PC-3 (cell line): ENCODE results near the gene LRRFIP1. TPM values are rescaled to one million over a fixed set of nuclear protein-coding genes. Genes with fewer than 3 reads are reported as not detected.

Experiments used
- ATAC-seq: fragments of 200-7000 bp; cut with Tn5 transposase; 2 replicates; pipeline ENCODE4 v1.9.1; 2020; ENCODE audit warnings: mild to moderate bottlenecking, moderate library complexity
- BruUV-seq: library from RNA; stranded (reverse); fragments of 400-500 nt; replicated peaks from 2 replicates; lab custom pipeline; 2021; lab: Mats Ljungman, UMichigan
- CTCF ChIA-PET: fragments of 300-600 bp; sonication (Branson Sonifier 250); formaldehyde crosslinking; loops from one replicate; lab custom pipeline; 2022; ENCODE audit warnings: antibody characterized with exemption; lab: Charles Lee
- POLR2A ChIA-PET: fragments of 300-600 bp; sonication (Branson Sonifier 250); formaldehyde crosslinking; loops from one replicate; lab custom pipeline; 2022; ENCODE audit warnings: antibody characterized with exemption; ENCODE audit not compliant: unreplicated experiment; lab: Charles Lee
- DNase-seq: peaks from one replicate; pipeline ENCODE4 v3.0.0-alpha.2; 2015
- H2AFZ ChIP-seq: fragments of 300-600 bp; sonication (generic); 2 replicates; pipeline ENCODE4 v1.6.0; 2016; ENCODE audit warnings: antibody characterized with exemption, low read length
- H3F3A ChIP-seq: fragments of 300-600 bp; sonication (generic); one replicate; pipeline ENCODE4 v1.6.0; 2017; ENCODE audit warnings: antibody characterized with exemption, low read length, control low read depth, mild to moderate bottlenecking; ENCODE audit not compliant: unreplicated experiment
- H3K27ac ChIP-seq: fragments of 300-600 bp; sonication (generic); 2 replicates; pipeline ENCODE4 v1.5.1; 2016; ENCODE audit warnings: mild to moderate bottlenecking, low read length
- H3K27me3 ChIP-seq: fragments of 300-600 bp; sonication (generic); 2 replicates; pipeline ENCODE4 v1.6.1; 2016; ENCODE audit warnings: low read length, mixed read lengths
- H3K36me3 ChIP-seq: fragments of 300-600 bp; sonication (generic); 2 replicates; pipeline ENCODE4 v1.6.1; 2016; ENCODE audit warnings: low read depth, mixed run types, low read length, mixed read lengths
- H3K4me1 ChIP-seq: fragments of 300-600 bp; sonication (generic); 2 replicates; pipeline ENCODE4 v1.5.1; 2016; ENCODE audit warnings: low read length; ENCODE audit not compliant: insufficient read depth
- H3K4me2 ChIP-seq: fragments of 300-600 bp; sonication (generic); 2 replicates; pipeline ENCODE4 v1.6.0; 2016; ENCODE audit warnings: low read length
- H3K4me3 ChIP-seq: fragments of 300-600 bp; sonication (generic); 2 replicates; pipeline ENCODE4 v1.5.1; 2016; ENCODE audit warnings: mild to moderate bottlenecking, low read length, mixed read lengths
- H3K79me2 ChIP-seq: fragments of 300-600 bp; sonication (generic); 2 replicates; pipeline ENCODE4 v1.6.1; 2017; ENCODE audit warnings: low read length, mixed read lengths
- H3K9ac ChIP-seq: fragments of 300-600 bp; sonication (generic); 2 replicates; pipeline ENCODE4 v1.6.0; 2016; ENCODE audit warnings: mild to moderate bottlenecking, low read length
- H3K9me2 ChIP-seq: fragments of 300-600 bp; sonication (generic); replicated peaks from 2 replicates; pipeline ENCODE4 v1.6.1; 2016; ENCODE audit warnings: mixed run types, low read length, mixed read lengths
- H3K9me3 ChIP-seq: fragments of 300-600 bp; sonication (generic); 2 replicates; pipeline ENCODE4 v1.6.1; 2016; ENCODE audit warnings: low read length, mixed read lengths
- H4K20me1 ChIP-seq: fragments of 300-600 bp; sonication (generic); 2 replicates; pipeline ENCODE4 v1.6.1; 2016; ENCODE audit warnings: low read length, mixed read lengths
- CTCF ChIP-seq: fragments of 300-600 bp; sonication (generic); conservative IDR thresholded peaks from 2 replicates; pipeline ENCODE4 v1.5.1; 2017; ENCODE audit warnings: antibody characterized with exemption, low read depth, mild to moderate bottlenecking, low read length
- EZH2 ChIP-seq: fragments of 300-600 bp; sonication (generic); IDR thresholded peaks from one replicate; pipeline ENCODE4 v1.6.1; 2017; ENCODE audit warnings: antibody characterized with exemption, mild to moderate bottlenecking, low read length; ENCODE audit not compliant: unreplicated experiment
- EZH2phosphoT487 ChIP-seq: fragments of 300-600 bp; sonication (generic); IDR thresholded peaks from 2 replicates; pipeline ENCODE4 v1.6.1; 2018; ENCODE audit warnings: mild to moderate bottlenecking, antibody characterized with exemption, low read length, borderline replicate concordance
- intact Hi-C: fragments of 100-400 bp; cut with micrococcal nuclease; formaldehyde crosslinking; loops from 2 replicates; pipeline ENCODE4 v1.9.0; 2023
- total RNA-seq: library from RNA; depleted of rRNA; stranded (reverse); fragments of >200 nt; gene quantifications from 2 replicates; pipeline ENCODE4 v1.2.3, GENCODE V29; 2014

Gene LRRFIP1
- total RNA-seq, 1 experiment from 2014 or later, result 87.8 TPM

- Histone ChIP-seq H3K4me1 (peaks cover 23% of the 10 kb centered on the region), H3K36me3 (no peaks in the 10 kb centered on the region; the same call in 1 of the 2 replicates), H3K79me2 (peaks cover 100% of the 10 kb centered on the region), H3K27ac (no peak overlapping the region), H3F3A (no peaks in the 10 kb centered on the region), H3K9me3 (no peaks in the 10 kb centered on the region), H4K20me1 (peaks cover 87% of the 10 kb centered on the region), H3K27me3 (no peaks in the 10 kb centered on the region), H3K4me2 (no peak overlapping the region), H2AFZ (no peak overlapping the region), H3K9ac (no peak overlapping the region), H3K4me3 (no peak overlapping the region), H3K9me2 (no peaks in the 10 kb centered on the region)
- intact Hi-C loops, result no loop called here
- ChIA-PET POLR2A (no interaction called here), CTCF (no interaction called here)
- DNase-seq, result no peak
- ATAC-seq, result no peak; the same call in 1 of the 2 replicates
- TF ChIP-seq CTCF (no peak), EZH2 (no peak), EZH2phosphoT487 (no peak)
- BruUV-seq, result no TSS peak
Observed at GRCh38 chr2:237702441-237703391, 75.3 kb downstream of the LRRFIP1 start.

GRCh38 chr2:237704501-237705434 is 77.4 kb downstream of the LRRFIP1 start:
- ATAC-seq, result peak; percentile 58
- H3K9ac ChIP-seq, result no peak overlapping the region
- peaks cover 98% of the 10 kb centered on the region for H3K79me2 ChIP-seq
- POLR2A ChIA-PET, result no interaction called here
- H2AFZ ChIP-seq, result no peak overlapping the region
- peaks cover 23% of the 10 kb centered on the region for H3K4me1 ChIP-seq
- no peaks in the 10 kb centered on the region for H3K27me3 ChIP-seq
- no peaks in the 10 kb centered on the region for H3F3A ChIP-seq
- peaks cover 79% of the 10 kb centered on the region for H4K20me1 ChIP-seq
- peak overlapping the region; percentile 11; the same call in 1 of the 2 replicates for H3K4me2 ChIP-seq
- peaks cover 8% of the 10 kb centered on the region; the same call in 1 of the 2 replicates for H3K36me3 ChIP-seq
- H3K9me3 ChIP-seq, result no peaks in the 10 kb centered on the region
- H3K9me2 ChIP-seq, result no peaks in the 10 kb centered on the region
- TF ChIP-seq EZH2phosphoT487 (no peak), EZH2 (no peak), CTCF (no peak)
- CTCF ChIA-PET, result no interaction called here
- no TSS peak for BruUV-seq
- intact Hi-C loops, result no loop called here
- no peak overlapping the region for H3K27ac ChIP-seq
- no peak overlapping the region for H3K4me3 ChIP-seq
- peak; percentile 67 for DNase-seq
